RCC 7860 (cell line): ENCODE measurements around the gene SORT1.
"Not testable (repeated sequence)": the region's sequence is repeated elsewhere in the genome, so short reads cannot be mapped to it uniquely, and the experiment has no call there.

Source experiments
- DNase-seq: peaks from one replicate; pipeline ENCODE4 v3.0.0-alpha.2; 2015; ENCODE audit warnings: low spot score
- FAIRE-seq: peaks from 2 replicates; lab custom pipeline; 2012; peaks lifted over from hg19 to GRCh38; lab: Jason Lieb, UNC

The SORT1 gene

GRCh38 chr1:109397581-109398342 is at the start of gene SORT1:
SORT1 (minus strand) TSS chr1:109397918; CDS start chr1:109397892, 26 bp downstream.
- DNase-seq = peak; percentile 19
- FAIRE-seq = no peak

- DNase-seq, FAIRE-seq: not testable (repeated sequence)
Observed at GRCh38 chr1:109445949-109446695, 48.4 kb upstream of the SORT1 start.

GRCh38 chr1:109444346-109444745 is 46.6 kb upstream of the SORT1 start:
- no peak for DNase-seq
- no peak for FAIRE-seq

- DNase-seq (no peak), FAIRE-seq (no peak)
Observed at GRCh38 chr1:109443476-109443875, 45.8 kb upstream of the SORT1 start.

GRCh38 chr1:109441069-109441468 is 43.4 kb upstream of the SORT1 start:
- no peak for DNase-seq
- FAIRE-seq = no peak

- peak; percentile 66 for DNase-seq
- FAIRE-seq = peak; percentile 68
Observed at GRCh38 chr1:109438798-109439297, 41.1 kb upstream of the SORT1 start.

GRCh38 chr1:109434484-109434883 is 36.8 kb upstream of the SORT1 start:
- no peak for DNase-seq
- FAIRE-seq = no peak

- DNase-seq (no peak), FAIRE-seq (no peak)
Observed at GRCh38 chr1:109433322-109433721, 35.6 kb upstream of the SORT1 start.

- no peak for FAIRE-seq
- no peak for DNase-seq
Observed at GRCh38 chr1:109432336-109432735, 34.6 kb upstream of the SORT1 start.

GRCh38 chr1:109427171-109427467 is 29.4 kb upstream of the SORT1 start:
- DNase-seq (no peak), FAIRE-seq (no peak)

- FAIRE-seq (peak; percentile 88), DNase-seq (peak; percentile 99)
Observed at GRCh38 chr1:109426281-109427170, 28.8 kb upstream of the SORT1 start, which contains the start of gene PSMA5. PSMA5 (minus strand) TSS chr1:109426448; CDS start chr1:109426330, 118 bp downstream.

- FAIRE-seq (no peak), DNase-seq (peak; percentile 58)
Observed at GRCh38 chr1:109425391-109426280, 27.9 kb upstream of the SORT1 start.

- FAIRE-seq = no peak
- DNase-seq = no peak
Observed at GRCh38 chr1:109423498-109423897, 25.8 kb upstream of the SORT1 start.

GRCh38 chr1:109412551-109412950 is 14.8 kb upstream of the SORT1 start:
- FAIRE-seq = no peak

GRCh38 chr1:109404838-109405237 is 7.1 kb upstream of the SORT1 start:
- no peak for FAIRE-seq
- no peak for DNase-seq

More at GRCh38 chr1:109412551-109412950, 14.8 kb upstream of the SORT1 start:
- no peak for DNase-seq

GRCh38 chr1:109402025-109402424 is 4.3 kb upstream of the SORT1 start:
- DNase-seq (no peak), FAIRE-seq (no peak)

- DNase-seq (no peak), FAIRE-seq (no peak)
Observed at GRCh38 chr1:109400035-109400655, 2.4 kb upstream of the SORT1 start.

GRCh38 chr1:109399326-109399957 is 1.7 kb upstream of the SORT1 start:
- peak; percentile 84 for FAIRE-seq
- peak; percentile 50 for DNase-seq
